VCaP (cell line): ENCODE measurements around the gene CTNNAL1.
"Not testable (repeated sequence)": the region's sequence is repeated elsewhere in the genome, so short reads cannot be mapped to it uniquely, and the experiment has no call there.

Source experiments
- H3K27ac ChIP-seq: fragments of 450-650 bp; 2 replicates; pipeline ENCODE4 v1.5.1; 2017
- TF ChIP-seq, protein P1 (sequence below): fragments of 450-650 bp; conservative IDR thresholded peaks from 2 replicates; pipeline ENCODE4 v1.5.1; 2017; ENCODE audit warnings: mild to moderate bottlenecking, moderate library complexity

CTNNAL1 gene

GRCh38 chr9:108921200-108921599 lies 92.1 kb downstream of the CTNNAL1 start:
- TF ChIP-seq, protein P1, sequence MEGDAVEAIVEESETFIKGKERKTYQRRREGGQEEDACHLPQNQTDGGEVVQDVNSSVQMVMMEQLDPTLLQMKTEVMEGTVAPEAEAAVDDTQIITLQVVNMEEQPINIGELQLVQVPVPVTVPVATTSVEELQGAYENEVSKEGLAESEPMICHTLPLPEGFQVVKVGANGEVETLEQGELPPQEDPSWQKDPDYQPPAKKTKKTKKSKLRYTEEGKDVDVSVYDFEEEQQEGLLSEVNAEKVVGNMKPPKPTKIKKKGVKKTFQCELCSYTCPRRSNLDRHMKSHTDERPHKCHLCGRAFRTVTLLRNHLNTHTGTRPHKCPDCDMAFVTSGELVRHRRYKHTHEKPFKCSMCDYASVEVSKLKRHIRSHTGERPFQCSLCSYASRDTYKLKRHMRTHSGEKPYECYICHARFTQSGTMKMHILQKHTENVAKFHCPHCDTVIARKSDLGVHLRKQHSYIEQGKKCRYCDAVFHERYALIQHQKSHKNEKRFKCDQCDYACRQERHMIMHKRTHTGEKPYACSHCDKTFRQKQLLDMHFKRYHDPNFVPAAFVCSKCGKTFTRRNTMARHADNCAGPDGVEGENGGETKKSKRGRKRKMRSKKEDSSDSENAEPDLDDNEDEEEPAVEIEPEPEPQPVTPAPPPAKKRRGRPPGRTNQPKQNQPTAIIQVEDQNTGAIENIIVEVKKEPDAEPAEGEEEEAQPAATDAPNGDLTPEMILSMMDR: no peak
- H3K27ac ChIP-seq: no peak overlapping the region

GRCh38 chr9:108920401-108920800 lies 92.9 kb downstream of the CTNNAL1 start:
- H3K27ac ChIP-seq: not testable (repeated sequence)

DNA sequence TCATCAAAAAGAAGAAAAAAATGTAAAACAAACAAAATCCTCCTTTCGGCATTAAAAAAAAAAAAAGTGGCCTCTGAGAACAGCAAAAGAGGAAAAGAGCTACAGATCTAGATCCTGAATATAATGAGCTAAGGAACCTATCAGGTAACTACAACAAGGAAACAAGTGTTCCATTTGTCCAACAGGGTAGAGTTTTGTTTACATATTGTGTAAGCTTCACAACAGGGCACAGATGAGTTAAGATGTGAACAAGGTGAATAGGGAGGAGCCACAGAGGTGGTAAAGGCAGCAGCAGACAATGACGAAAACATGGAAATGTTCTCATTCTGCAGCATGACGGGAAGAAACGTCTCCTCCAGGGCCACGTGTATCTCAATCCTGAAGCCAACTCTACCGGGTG lies 93.8 kb downstream of the CTNNAL1 start:
- TF ChIP-seq, protein P1: no peak
- no peak overlapping the region for H3K27ac ChIP-seq

GRCh38 chr9:108913391-108913790 lies 99.9 kb downstream of the CTNNAL1 start:
- H3K27ac ChIP-seq: no peak overlapping the region
- TF ChIP-seq, protein P1: no peak

DNA sequence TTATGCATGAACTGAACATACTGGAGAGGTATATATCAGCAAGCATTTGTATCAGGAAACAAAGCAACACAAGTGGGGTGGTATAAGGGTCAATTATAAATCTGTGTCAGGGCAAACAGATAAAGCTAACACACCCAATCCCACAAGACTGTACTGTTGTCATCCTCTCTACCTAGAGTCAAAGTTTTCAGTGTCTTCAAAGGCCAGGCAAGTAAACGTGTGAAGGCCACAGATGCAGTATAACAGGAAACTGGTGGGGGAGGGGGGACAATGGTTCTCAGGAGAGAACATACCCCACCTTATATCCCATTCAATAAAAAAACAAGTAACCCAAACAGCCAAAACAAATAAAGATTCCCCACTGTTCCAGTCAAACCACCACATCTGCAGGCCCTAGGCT lies 101.5 kb downstream of the CTNNAL1 start:
- TF ChIP-seq, protein P1: no peak
- H3K27ac ChIP-seq: no peak overlapping the region

- H3K27ac ChIP-seq: no peak overlapping the region
- TF ChIP-seq, protein P1: no peak
Observed at GRCh38 chr9:108910914-108911313, 102.4 kb downstream of the CTNNAL1 start.

DNA sequence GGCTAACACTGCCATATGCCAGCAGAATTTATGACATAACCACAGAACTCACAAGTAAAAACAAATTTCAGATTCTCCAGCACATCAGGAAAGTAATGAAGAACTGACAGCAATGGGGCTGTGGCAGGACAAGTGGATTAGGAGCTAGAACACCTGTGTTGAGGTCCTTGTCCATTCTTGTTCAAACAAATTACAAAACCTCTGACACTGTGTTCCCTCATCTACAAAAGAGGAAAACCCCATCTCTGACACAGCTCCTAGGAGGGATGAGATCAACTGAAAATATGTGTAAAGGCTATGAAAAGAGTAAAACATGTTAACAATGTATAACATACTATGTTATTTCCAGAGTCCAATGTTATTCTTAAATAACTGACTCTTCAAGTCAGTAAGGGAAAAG lies 102.9 kb downstream of the CTNNAL1 start:
- TF ChIP-seq, protein P1: no peak
- no peak overlapping the region for H3K27ac ChIP-seq

- H3K27ac ChIP-seq: no peak overlapping the region
- TF ChIP-seq, protein P1: no peak
Observed at GRCh38 chr9:108905494-108905893, 107.8 kb downstream of the CTNNAL1 start.
